Lower leg skin (tissue), 4 donors: ENCODE data around the gene RMND1. TPM values are rescaled to one million over a fixed set of nuclear protein-coding genes. Genes with fewer than 3 reads are reported as not detected.

Experiments
- DNase-seq, 2 donors: peaks; one replicate each; pipeline ENCODE4 v3.0.0-alpha.2; 2019; ENCODE audit warnings: low spot score in 2 of 2
- H3K4me3 ChIP-seq: fragments of 200-600 bp; sonication (generic); 2 replicates; pipeline ENCODE4 v1.5.1; 2017; ENCODE audit warnings: mild to moderate bottlenecking, low read depth; ENCODE audit not compliant: poor library complexity, severe bottlenecking
- CTCF ChIP-seq, 3 donors: fragments of 450-650 bp; IDR thresholded peaks; one replicate each; pipeline ENCODE4 v1.5.1; 2016; ENCODE audit warnings: antibody characterized with exemption in 3 of 3, mild to moderate bottlenecking in 3 of 3, moderate library complexity in 2 of 3
- POLR2A ChIP-seq, 2 donors: fragments of 450-650 bp; IDR thresholded peaks; one replicate each; pipeline ENCODE4 v1.6.1; 2016 to 2017; ENCODE audit warnings: antibody characterized with exemption in 2 of 2, mild to moderate bottlenecking in 1 of 2, moderate library complexity in 1 of 2
- WGBS, 2 donors: methylation state at CpG; one replicate each; pipeline ENCODE4 v1.1.5; 2018; 5-methylcytosine and 5-hydroxymethylcytosine counted together
- intact Hi-C: fragments of 100-400 bp; cut with DNase I; formaldehyde crosslinking; loops from one replicate; pipeline ENCODE4 v1.15.0; 2023; ENCODE audit warnings: low total_unique reads
- total RNA-seq, 4 donors: library from RNA; depleted of rRNA; stranded (reverse); fragments of >200 nt; gene quantifications; one replicate each; pipeline ENCODE4 v1.1.0, GENCODE V29; 2016

RMND1 gene
- total RNA-seq, 4 donors from 2014 or later = 11.7 to 21.7 (median 16.6) TPM

- no peak for DNase-seq
- intact Hi-C loops = no loop called here
- WGBS, 2 donors = 94 to 97% methylated on average over 12 of the region's 12 CpGs
- TF ChIP-seq POLR2A (IDR thresholded peaks at IDR 0.05) = no peak
- no peak for TF ChIP-seq CTCF (IDR thresholded peaks at IDR 0.05)
- no peak overlapping the region for H3K4me3 ChIP-seq
Measured at GRCh38 chr6:151448623-151449022, 3.3 kb downstream of the RMND1 start.

- 90 to 95% methylated on average over 4 of the region's 4 CpGs for WGBS, 2 donors
- H3K4me3 ChIP-seq = no peak overlapping the region
- intact Hi-C loops = no loop called here
- TF ChIP-seq CTCF (IDR thresholded peaks at IDR 0.05) = no peak
- no peak for TF ChIP-seq POLR2A (IDR thresholded peaks at IDR 0.05)
- no peak for DNase-seq
Measured at GRCh38 chr6:151447237-151447636, 4.7 kb downstream of the RMND1 start.

GRCh38 chr6:151445482-151445881 is 6.4 kb downstream of the RMND1 start:
- 27 to 43% methylated on average over 5 of the region's 5 CpGs for WGBS, 2 donors
- TF ChIP-seq POLR2A (IDR thresholded peaks at IDR 0.05) (no peak), CTCF (IDR thresholded peaks at IDR 0.05) (no peak)
- intact Hi-C loops = no loop called here
- no peak for DNase-seq
- H3K4me3 ChIP-seq = no peak overlapping the region

- TF ChIP-seq CTCF (IDR thresholded peaks at IDR 0.05) (no peak), POLR2A (IDR thresholded peaks at IDR 0.05) (no peak)
- DNase-seq = no peak
- intact Hi-C loops = no loop called here
- H3K4me3 ChIP-seq = no peak overlapping the region
- 66 to 69% methylated on average over 4 of the region's 4 CpGs for whole genome bisulfite sequencing, 2 donors
Measured at GRCh38 chr6:151443911-151444621, 7.9 kb downstream of the RMND1 start.

GRCh38 chr6:151443454-151443853 is 8.5 kb downstream of the RMND1 start:
- intact Hi-C loops = no loop called here
- no peak for DNase-seq
- H3K4me3 ChIP-seq = no peak overlapping the region
- TF ChIP-seq CTCF (IDR thresholded peaks at IDR 0.05) = no peak
- TF ChIP-seq POLR2A (IDR thresholded peaks at IDR 0.05) = no peak
- 68 to 69% methylated on average over 5 of the region's 5 CpGs for WGBS, 2 donors

- H3K4me3 ChIP-seq = no peak overlapping the region
- 90 to 93% methylated on average over 9 of the region's 9 CpGs for WGBS, 2 donors
- TF ChIP-seq CTCF (IDR thresholded peaks at IDR 0.05) (no peak), POLR2A (IDR thresholded peaks at IDR 0.05) (no peak)
- DNase-seq = no peak
- intact Hi-C loops = no loop called here
Measured at GRCh38 chr6:151442371-151442770, 9.6 kb downstream of the RMND1 start.
